ENCODE results near the gene SH3TC2.

SH3TC2 gene

DNA sequence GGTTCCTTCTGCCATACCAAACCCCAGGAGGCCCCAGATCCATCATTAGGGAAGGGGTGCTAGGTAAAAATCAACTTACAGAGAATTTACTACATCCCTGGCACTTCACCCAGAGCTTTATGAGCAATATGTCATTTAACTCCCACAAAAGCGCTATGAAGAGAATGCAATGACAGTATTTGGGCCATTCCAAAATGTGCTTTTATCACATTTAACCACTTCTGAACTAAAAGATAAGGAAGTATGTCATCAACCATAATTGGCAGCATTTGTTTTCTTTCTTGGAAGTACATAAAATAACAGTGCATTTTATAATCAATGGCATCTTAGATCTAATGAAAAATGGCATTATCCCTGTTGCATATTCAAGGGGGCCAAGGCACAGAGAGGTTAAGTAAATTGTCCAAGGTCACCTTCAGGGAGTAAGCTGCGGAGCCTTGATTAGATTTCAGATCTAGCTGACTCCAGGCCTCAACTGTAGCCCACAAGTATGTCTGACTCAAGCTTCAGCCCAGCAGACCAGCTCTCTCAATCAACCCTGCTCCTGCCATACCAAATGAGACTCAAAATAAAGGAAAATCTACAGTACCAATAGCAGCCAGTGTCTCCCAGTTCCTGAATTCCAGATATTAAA lies 16.5 kb downstream of the SH3TC2 start:
- no peak for TF ChIP-seq ZNF274 (IDR thresholded peaks at IDR 0.05; ENCODE audit: low read depth, low read length)
- H3K4me3 ChIP-seq (ENCODE audit: low read length), result no peak overlapping the region

DNA sequence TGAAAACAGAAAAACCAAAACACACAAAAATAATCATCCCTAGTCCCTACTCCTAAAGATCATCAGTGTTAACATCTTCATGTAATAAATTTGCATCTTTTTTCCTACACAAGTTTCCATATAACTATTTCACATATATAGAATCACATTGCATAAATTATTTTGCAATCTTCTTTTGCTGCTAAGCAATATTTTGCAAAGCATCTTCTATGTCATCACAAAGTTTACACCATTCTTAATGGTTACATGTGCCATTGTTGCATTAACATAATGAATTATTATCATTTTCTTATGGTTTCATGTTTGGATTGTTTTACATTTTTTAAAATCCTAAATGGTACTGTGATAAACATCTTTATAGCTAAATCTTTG lies 17.8 kb downstream of the SH3TC2 start:
- no peak overlapping the region for H3K4me3 ChIP-seq (ENCODE audit: low read length)
- no peak for TF ChIP-seq ZNF274 (IDR thresholded peaks at IDR 0.05; ENCODE audit: low read depth, low read length)

DNA sequence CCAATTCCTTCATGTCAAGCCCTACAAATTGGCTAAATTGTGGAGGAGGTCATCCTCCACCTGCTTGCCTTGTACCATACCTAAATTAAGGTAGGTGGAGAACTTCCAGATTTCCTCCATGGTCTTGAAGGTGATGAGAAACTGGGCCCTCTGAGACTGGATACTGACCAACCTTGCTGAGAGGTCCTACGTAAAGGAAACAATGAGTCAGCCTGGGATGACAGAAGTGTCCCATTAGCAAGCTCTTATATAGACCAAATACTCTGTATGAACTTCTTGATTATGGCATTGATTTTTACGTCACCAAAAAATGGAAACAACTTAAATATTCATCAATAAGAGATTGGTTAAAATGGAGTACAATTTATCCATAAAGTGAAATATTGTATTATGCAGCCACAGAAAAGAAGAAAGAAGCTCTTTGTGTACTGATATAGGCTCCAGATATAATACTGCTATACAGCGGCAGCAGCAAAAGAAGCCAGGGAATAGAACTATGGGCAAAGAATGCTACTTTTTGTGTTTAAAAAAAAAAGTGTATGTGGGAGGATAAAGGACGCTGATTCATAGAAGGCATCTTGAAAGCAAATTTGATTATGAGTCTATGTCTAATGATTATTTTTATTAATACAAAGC lies 18.3 kb downstream of the SH3TC2 start:
- H3K4me3 ChIP-seq (ENCODE audit: low read length), result no peak overlapping the region
- no peak for TF ChIP-seq ZNF274 (IDR thresholded peaks at IDR 0.05; ENCODE audit: low read depth, low read length)

DNA sequence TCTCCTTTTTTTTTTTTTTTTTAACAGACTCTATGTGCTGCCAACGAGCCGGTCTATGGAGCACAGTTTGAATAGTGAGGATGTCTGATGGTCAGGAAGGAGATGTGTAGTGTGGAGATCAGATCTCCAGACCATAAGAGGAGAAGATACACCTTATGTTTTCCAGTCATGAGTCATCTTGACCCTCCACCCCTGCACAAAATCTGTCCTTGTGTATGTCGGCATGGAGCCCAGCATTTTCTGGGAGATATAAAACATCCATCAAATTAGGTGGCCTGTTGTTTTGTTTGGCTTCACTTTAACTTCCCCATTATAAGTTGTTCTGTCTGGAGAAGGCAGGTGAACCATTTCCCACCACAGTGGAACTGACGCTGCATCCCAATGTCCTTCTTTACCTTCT lies 19.2 kb downstream of the SH3TC2 start:
- H3K4me3 ChIP-seq (ENCODE audit: low read length), result no peak overlapping the region
- TF ChIP-seq ZNF274 (IDR thresholded peaks at IDR 0.05; ENCODE audit: low read depth, low read length), result no peak

DNA sequence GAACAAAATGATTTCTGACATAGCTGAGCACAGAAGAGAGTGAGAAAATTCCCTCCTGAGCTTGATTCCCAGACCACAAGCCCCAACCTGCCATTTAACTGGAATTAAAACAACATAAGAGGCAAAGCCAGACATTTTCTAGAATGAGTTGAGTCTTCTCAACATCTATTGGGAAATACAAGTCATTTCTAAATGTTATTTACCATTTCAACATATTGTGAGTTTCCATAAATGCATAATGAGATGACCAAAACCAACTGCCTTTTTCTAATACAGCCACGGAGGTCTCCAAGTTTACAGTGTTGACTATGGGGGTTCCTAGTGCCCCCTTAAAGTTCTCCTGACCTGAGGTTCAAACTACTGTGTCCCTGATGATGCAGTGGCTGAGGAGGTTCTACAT lies 20.0 kb downstream of the SH3TC2 start:
- no peak overlapping the region for H3K4me3 ChIP-seq (ENCODE audit: low read length)
- no peak for TF ChIP-seq ZNF274 (IDR thresholded peaks at IDR 0.05; ENCODE audit: low read depth, low read length)

DNA sequence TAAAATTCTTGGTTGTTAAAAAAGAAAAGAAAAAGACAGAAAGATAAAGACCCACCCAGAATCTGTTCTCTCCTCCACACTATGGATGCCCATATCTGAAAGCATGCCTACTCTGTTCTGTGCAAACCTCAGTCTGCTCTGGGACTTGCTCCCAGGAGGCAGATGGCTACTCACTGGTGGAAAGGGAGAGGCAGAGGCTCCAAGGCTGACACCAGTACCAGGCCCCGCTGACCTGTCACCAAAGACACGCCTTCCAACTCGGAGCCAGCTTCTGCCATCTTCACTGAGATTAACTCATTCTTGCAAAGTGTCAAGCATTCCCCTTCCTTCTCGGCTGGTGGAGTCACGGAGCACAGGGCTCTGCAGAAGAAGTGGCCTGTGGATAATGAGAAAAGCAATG lies 21.6 kb downstream of the SH3TC2 start:
- TF ChIP-seq ZNF274 (IDR thresholded peaks at IDR 0.05; ENCODE audit: low read depth, low read length), result no peak
- no peak overlapping the region for H3K4me3 ChIP-seq (ENCODE audit: low read length)

DNA sequence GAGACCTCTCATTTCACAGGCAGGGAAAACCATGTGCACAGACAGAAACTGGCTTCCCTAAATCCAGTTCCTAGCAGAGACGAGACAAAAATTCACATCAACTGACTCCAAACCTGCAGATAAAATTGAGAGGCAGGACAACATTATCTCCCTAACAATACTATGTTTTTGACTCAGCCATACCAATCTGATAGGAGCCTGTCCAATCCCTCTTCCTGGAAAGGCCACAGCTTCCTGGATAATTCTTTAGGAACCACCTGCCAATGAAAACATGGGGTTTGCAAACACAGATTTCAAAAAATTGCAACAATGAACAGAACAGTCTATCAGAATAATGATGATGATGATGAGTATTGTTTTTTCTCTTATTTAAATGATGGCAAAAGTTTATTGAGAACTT lies 22.4 kb downstream of the SH3TC2 start:
- TF ChIP-seq ZNF274 (IDR thresholded peaks at IDR 0.05; ENCODE audit: low read depth, low read length), result no peak
- no peak overlapping the region for H3K4me3 ChIP-seq (ENCODE audit: low read length)

DNA sequence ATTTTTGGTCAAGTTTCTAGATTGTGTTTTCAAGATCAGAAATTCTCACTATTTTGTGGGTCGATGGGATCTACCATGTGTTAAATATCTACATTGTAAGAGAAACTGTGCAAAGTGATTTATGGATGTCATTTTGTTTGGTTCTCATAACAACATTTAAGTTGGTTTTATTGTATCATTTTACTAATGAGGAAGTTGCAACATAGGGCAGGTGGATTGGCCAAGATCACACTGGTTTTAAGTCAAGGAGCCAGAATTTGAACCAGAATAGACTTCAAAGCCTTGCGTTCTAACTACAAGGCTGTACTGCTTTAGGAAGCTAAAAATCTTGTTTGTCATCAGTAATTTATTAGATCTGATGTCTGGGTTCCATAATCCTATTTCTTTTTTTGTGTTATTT lies 23.4 kb downstream of the SH3TC2 start:
- H3K4me3 ChIP-seq (ENCODE audit: low read length), result no peak overlapping the region
- no peak for TF ChIP-seq ZNF274 (IDR thresholded peaks at IDR 0.05; ENCODE audit: low read depth, low read length)

DNA sequence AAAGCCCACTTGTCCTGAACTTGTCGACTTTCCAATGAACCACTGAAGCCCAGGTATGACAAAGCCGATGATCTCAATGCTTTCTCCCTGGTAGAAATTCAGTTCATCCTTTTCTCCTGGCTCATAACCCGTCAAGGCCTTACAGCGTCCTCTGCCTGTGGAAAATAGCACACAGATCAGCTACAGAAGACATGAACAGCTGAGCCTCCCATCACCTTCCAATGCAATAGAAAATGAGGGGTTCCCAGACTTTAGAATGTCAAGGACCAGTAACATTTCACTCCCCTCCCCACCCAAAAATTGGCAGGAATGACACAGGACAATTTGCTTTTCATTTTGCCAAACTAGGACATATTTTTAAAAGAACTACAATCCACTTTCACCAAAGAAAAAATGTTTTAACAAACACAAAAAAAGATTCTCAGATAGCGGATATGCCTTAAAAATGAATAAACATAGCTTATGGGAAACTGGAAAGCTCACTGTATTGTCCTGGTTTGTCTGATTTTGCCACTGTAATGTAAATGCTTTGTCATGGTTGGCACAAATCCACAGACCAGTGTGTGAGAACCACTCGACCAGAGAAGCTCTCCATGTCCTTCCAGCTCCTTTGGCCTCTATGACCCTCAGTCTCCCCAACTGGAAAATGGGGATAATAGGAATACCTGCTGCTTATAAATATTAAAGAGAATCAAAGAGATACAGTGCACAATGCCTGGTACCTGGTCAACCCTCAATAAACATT lies 24.4 kb downstream of the SH3TC2 start:
- no peak overlapping the region for H3K4me3 ChIP-seq (ENCODE audit: low read length)
- no peak for TF ChIP-seq ZNF274 (IDR thresholded peaks at IDR 0.05; ENCODE audit: low read depth, low read length)

DNA sequence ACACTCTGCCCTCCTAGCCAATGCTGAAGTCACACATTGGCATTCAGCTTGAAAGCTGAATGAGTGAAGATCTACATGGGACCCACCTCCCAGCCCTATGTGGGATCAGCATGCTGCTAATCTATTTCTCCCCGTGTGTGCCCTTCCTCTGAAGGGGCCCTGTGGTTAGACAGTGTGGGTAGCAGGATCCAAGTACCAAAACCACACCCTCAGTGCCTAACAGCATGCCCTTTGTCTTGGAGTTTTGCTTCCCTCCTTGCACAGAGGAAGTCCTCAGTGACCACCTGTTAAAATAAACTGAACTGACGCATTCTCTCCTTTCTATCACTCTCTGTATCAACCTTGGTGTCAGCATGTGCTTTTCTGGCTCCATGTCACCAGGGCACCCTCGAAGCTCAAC lies 25.0 kb downstream of the SH3TC2 start:
- TF ChIP-seq ZNF274 (IDR thresholded peaks at IDR 0.05; ENCODE audit: low read depth, low read length), result no peak
- H3K4me3 ChIP-seq (ENCODE audit: low read length), result no peak overlapping the region

DNA sequence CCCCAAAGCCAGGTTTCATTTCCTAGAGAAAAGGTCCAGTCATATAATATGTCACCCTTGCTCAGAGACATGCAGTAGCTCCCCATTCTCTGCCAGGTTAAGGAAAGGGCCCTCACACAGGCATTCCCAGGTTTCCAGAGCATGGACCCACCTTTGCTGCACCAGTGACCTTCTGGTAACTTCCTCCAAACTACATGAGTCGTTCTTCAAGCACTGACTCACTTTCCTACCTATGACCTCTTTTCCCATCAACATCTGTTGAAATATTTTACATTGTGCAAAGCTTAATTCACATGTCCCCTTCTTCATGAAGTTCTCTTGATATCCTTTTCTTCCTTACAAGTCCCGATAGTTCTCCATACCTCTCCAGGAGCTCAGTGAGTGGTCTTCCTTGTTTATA lies 25.9 kb downstream of the SH3TC2 start:
- no peak for TF ChIP-seq ZNF274 (IDR thresholded peaks at IDR 0.05; ENCODE audit: low read depth, low read length)
- H3K4me3 ChIP-seq (ENCODE audit: low read length), result no peak overlapping the region

DNA sequence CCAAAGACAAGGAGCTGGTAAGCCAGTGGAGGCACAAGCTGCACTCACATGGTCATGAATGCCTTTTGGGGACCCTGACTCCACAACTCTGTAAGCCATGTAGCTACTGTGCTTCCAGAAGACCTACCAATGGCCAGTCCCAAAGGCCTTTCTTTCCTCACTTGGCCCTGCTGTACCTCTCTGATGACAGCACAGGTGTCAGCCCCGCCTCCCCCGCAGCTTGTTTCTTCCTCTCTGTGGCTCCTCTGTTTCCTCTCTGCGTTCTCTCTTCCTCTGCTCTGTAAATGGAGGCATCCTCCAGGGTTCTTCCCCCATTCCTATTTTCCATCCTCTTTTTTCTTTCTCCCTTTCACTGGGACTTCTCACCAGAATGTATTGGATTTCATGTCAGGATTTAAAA lies 26.7 kb downstream of the SH3TC2 start:
- TF ChIP-seq ZNF274 (IDR thresholded peaks at IDR 0.05; ENCODE audit: low read depth, low read length), result no peak
- no peak overlapping the region for H3K4me3 ChIP-seq (ENCODE audit: low read length)

DNA sequence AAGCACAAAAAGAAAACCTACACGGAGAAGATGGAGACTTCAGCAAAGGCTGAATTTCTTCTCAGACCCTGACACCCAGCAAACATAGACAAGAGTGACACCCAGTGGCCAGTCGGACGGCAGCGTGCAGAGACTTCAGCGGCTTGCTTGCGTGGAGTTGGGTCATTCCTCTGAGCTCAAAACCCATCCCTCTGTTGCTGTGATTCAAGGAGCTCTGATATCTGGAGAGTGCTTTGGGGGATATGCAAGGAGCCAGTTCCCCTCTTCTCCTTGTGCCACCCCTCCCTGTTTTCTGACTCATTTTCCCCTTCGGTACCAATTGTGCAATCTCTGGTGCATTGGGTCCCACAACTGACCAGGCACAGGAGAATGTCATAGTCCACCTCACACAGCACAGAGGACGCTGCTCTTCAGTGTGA lies 27.5 kb downstream of the SH3TC2 start:
- no peak for TF ChIP-seq ZNF274 (IDR thresholded peaks at IDR 0.05; ENCODE audit: low read depth, low read length)
- no peak overlapping the region for H3K4me3 ChIP-seq (ENCODE audit: low read length)

DNA sequence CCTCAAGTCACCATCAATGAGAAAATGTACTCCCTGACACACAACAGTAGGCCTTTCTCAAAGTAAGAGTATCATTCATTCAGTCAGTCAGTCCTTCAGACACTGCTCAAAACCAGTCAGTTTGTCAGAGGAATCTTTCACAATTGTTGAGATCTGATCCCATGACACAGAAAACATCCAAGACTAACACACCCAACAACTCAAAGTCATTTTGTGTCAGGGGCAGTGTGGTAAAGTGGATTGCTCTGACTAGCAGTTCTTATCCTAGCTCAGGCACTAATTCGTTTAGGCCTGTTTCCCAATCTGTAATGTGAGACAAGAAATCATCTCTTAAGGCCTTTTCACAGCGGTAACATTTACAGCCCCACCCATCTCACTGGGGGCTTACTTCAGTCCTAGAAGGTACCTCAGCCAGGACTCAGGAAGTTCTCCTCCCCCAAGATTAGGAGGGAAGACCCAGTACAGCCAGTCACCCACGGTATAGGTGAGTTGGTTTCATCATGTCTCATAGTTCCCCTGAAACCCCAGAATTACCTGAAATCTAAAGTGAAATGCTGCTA lies 31.9 kb downstream of the SH3TC2 start:
- TF ChIP-seq ZNF274 (IDR thresholded peaks at IDR 0.05; ENCODE audit: low read depth, low read length), result no peak
- no peak overlapping the region for H3K4me3 ChIP-seq (ENCODE audit: low read length)

DNA sequence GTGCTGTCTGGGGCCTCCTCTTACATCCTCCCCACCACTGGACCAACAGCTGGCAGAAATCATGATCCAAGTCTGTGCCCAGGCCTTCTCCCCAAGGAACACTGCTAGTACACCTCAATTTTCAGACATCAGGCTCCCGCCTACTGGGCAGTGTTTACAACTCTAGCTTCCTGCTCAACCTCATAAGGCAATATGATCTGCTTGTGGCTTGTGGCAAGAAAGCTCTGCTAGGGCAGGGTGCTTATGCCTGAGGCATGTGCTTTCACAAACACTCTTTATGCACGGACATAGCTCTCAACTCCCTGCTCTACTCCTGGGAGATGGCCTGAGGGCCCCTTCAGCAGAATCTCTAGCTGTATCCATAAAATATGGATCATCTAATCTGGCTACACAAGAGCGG lies 32.5 kb downstream of the SH3TC2 start:
- H3K4me3 ChIP-seq (ENCODE audit: low read length), result no peak overlapping the region
- TF ChIP-seq ZNF274 (IDR thresholded peaks at IDR 0.05; ENCODE audit: low read depth, low read length), result no peak

Measured in GM08714 (cell line).